SK-N-SH (cell line): Measurements from ENCODE around the gene HTR1D. TPM values are rescaled to one million over a fixed set of nuclear protein-coding genes. Genes with fewer than 3 reads are reported as not detected.

ENCODE experiments used
- CTCF ChIA-PET: fragments of 300-600, 350-600 bp; formaldehyde crosslinking; extraction: SDS; loops from one replicate; lab custom pipeline; 2021; lab: Yijun Ruan, JAX
- POLR2A ChIA-PET: fragments of 350-600 bp; sonication (Branson Sonifier 250); formaldehyde crosslinking; extraction: SDS; loops from one replicate; lab custom pipeline; 2020; ENCODE audit warnings: antibody characterized with exemption, inconsistent platforms; lab: Yijun Ruan, JAX
- DNase-seq: peaks from one replicate; pipeline ENCODE4 v3.0.0; 2012
- H2AFZ ChIP-seq: fragments of 200-600 bp; sonication (generic); 2 replicates; pipeline ENCODE4 v1.8.1; 2016; ENCODE audit warnings: antibody characterized with exemption, mild to moderate bottlenecking, low read depth
- H3F3A ChIP-seq: fragments of 200-600 bp; sonication (generic); replicated peaks from 2 replicates; pipeline ENCODE3; 2016; ENCODE audit warnings: antibody characterized with exemption, mild to moderate bottlenecking; ENCODE audit not compliant: insufficient read depth
- H3K27ac ChIP-seq, 2 experiments: fragments of 200-500 bp in 1 of 2; fragments of 200-600 bp in 1 of 2; sonication (Bioruptor generic) in 1 of 2; sonication (generic), shearing (Covaris generic) in 1 of 2; 2 replicates each; pipeline versions ENCODE4 v1.5.1 to v1.6.1; 2014 to 2016; ENCODE audit warnings: low read depth in 2 of 2, inconsistent platforms in 1 of 2, low read length in 1 of 2, mild to moderate bottlenecking in 1 of 2, mixed read lengths in 1 of 2
- H3K27me3 ChIP-seq: fragments of 200-600 bp; sonication (generic), shearing (Covaris generic); 2 replicates; pipeline ENCODE4 v1.6.1; 2016; ENCODE audit warnings: mixed run types; ENCODE audit not compliant: insufficient read depth
- H3K36me3 ChIP-seq, 2 experiments: fragments of 200-500 bp in 1 of 2; fragments of 200-600 bp in 1 of 2; sonication (Bioruptor generic) in 1 of 2; sonication (generic) in 1 of 2; replicated peaks in 1 of 2; 2 replicates each; pipeline versions ENCODE3 to v1.5.1; 2014 to 2016; ENCODE audit warnings: low read length in 1 of 2, mild to moderate bottlenecking in 1 of 2; ENCODE audit not compliant: insufficient read depth in 2 of 2, control insufficient read depth in 1 of 2
- H3K4me1 ChIP-seq, 2 experiments: fragments of 200-500 bp in 1 of 2; fragments of 200-600 bp in 1 of 2; sonication (Bioruptor generic) in 1 of 2; sonication (generic), shearing (Covaris generic) in 1 of 2; 2 replicates each; pipeline versions ENCODE4 v1.5.1 to v1.6.1; 2014 to 2016; ENCODE audit warnings: low read depth in 1 of 2, low read length in 1 of 2, mixed run types in 1 of 2; ENCODE audit not compliant: insufficient read depth in 2 of 2, control insufficient read depth in 1 of 2
- H3K4me2 ChIP-seq: fragments of 200-600 bp; sonication (generic), shearing (Covaris generic); 2 replicates; pipeline ENCODE4 v1.6.1; 2017; ENCODE audit warnings: mixed run types
- H3K4me3 ChIP-seq, 2 experiments: fragments of 200-500 bp in 1 of 2; fragments of 200-600 bp in 1 of 2; sonication (Bioruptor generic) in 1 of 2; sonication (generic), shearing (Covaris generic) in 1 of 2; 2 replicates each; pipeline versions ENCODE4 v1.5.1 to v1.8.1; 2014 to 2016; ENCODE audit warnings: low read depth in 2 of 2, inconsistent platforms in 1 of 2, low read length in 1 of 2, mild to moderate bottlenecking in 1 of 2, mixed read lengths in 1 of 2, moderate library complexity in 1 of 2
- H3K79me2 ChIP-seq: fragments of 200-600 bp; sonication (generic); 2 replicates; pipeline ENCODE4 v1.8.1; 2017; ENCODE audit warnings: mild to moderate bottlenecking; ENCODE audit not compliant: insufficient read depth
- H3K9ac ChIP-seq: fragments of 200-600 bp; sonication (generic); 2 replicates; pipeline ENCODE4 v1.6.1; 2017; ENCODE audit warnings: mixed run types
- H3K9me2 ChIP-seq: fragments of 200-600 bp; sonication (generic); 2 replicates; pipeline ENCODE4 v1.6.1; 2017; ENCODE audit warnings: mixed run types
- H3K9me3 ChIP-seq: fragments of 200-600 bp; sonication (generic); 2 replicates; pipeline ENCODE4 v1.6.1; 2017; ENCODE audit warnings: mixed run types, mild to moderate bottlenecking, moderate library complexity
- H4K20me1 ChIP-seq: fragments of 200-600 bp; sonication (generic); 2 replicates; pipeline ENCODE4 v1.6.1; 2017; ENCODE audit warnings: mild to moderate bottlenecking, mixed run types; ENCODE audit not compliant: insufficient read depth
- FOSL2 ChIP-seq: IDR thresholded peaks from 2 replicates; pipeline ENCODE4 v1.4.0; 2012; ENCODE audit warnings: low read depth, mild to moderate bottlenecking, moderate library complexity, borderline replicate concordance
- MEF2A ChIP-seq: IDR thresholded peaks from 2 replicates; pipeline ENCODE4 v1.4.0; 2012; ENCODE audit warnings: low read depth, borderline replicate concordance
- PBX3 ChIP-seq: IDR thresholded peaks from 2 replicates; pipeline ENCODE4; 2012
- USF1 ChIP-seq: IDR thresholded peaks from 2 replicates; pipeline ENCODE4 v1.4.0; 2012; ENCODE audit warnings: low read depth, borderline replicate concordance
- WGBS: methylation state at CpG from one replicate; pipeline ENCODE4 v1.1.6; 2017; ENCODE audit warnings: low lambda C conversion rate; 5-methylcytosine and 5-hydroxymethylcytosine counted together
- polyA plus RNA-seq, 3 experiments: library from polyadenylated mRNA; depleted of rRNA; stranded (reverse); fragments of >200 nt; gene quantifications; 2 replicates each; pipeline ENCODE4 v1.2.3, GENCODE V29; 2012
- TF ChIP-seq, protein P1 (sequence below): fragments of 150-350 bp; IDR thresholded peaks from 2 replicates; pipeline ENCODE4 v1.6.1; 2017; ENCODE audit warnings: antibody characterized with exemption, low read length, low read depth, borderline replicate concordance

Gene HTR1D
- polyA plus RNA-seq, 1 of the 3 experiments (the other 2 are of a cell fraction): 0.39 TPM

DNA sequence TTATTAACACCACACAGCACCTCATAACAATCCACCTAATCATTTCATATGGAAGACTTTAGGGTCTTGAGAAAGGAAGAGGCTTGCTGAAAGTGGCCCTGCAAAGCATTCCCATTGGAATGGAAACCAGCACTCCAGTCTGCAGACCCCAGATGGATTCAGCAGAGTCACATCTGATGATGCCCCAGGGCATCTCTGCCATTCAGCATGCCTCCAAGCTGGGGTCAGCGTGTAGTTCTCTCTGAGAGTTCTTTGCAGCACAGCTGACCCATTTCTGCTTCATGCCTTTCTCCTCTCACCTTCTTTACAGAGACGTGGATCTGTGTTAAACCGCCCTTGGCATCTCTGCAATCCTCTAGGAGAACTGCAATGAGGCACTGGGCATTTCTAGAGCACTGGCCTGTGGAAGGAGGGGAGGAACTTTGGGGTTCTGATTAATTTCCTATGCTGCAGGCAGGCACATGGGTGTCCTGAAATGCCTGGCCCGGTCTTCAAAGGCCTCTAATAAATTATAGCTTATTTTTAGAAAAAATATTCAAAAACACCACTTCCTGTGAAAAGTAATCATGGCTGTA, 46.0 kb downstream of the HTR1D start (continued):
- no peak for TF ChIP-seq USF1

- Histone ChIP-seq H3K36me3 (no peaks in the 10 kb centered on the region), H3K9ac (no peak overlapping the region), H3K79me2 (peaks cover 33% of the 10 kb centered on the region), H3K4me2 (no peak overlapping the region), H3K27ac (no peak overlapping the region)
- ChIA-PET POLR2A (interaction anchor here (1.2 kb wide), 1 partner anchor 8 kb away, joined by 3 read pairs; no protein-coding TSS in a partner anchor), CTCF (interaction anchor here (0.9 to 11.6 kb wide), 4 partner anchors 15 to 71 kb away, joined by 3 to 96 read pairs (median 10); no protein-coding TSS in a partner anchor)
- 76% methylated on average over 4 of the region's 5 CpGs for WGBS
- TF ChIP-seq, protein P1, sequence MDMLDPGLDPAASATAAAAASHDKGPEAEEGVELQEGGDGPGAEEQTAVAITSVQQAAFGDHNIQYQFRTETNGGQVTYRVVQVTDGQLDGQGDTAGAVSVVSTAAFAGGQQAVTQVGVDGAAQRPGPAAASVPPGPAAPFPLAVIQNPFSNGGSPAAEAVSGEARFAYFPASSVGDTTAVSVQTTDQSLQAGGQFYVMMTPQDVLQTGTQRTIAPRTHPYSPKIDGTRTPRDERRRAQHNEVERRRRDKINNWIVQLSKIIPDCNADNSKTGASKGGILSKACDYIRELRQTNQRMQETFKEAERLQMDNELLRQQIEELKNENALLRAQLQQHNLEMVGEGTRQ: no peak
- TF ChIP-seq, all 33 proteins: peak for 0
- no peaks in the 10 kb centered on the region for H3K9me3 ChIP-seq
- no peak overlapping the region for H3K4me3 ChIP-seq
- H3K4me1 ChIP-seq: peaks cover 10 to 16% of the 10 kb centered on the region in 2 experiments
- no peaks in the 10 kb centered on the region for H3K9me2 ChIP-seq
- DNase-seq: no peak
- H2AFZ ChIP-seq: no peak overlapping the region
- H3K27me3 ChIP-seq: no peaks in the 10 kb centered on the region
- H4K20me1 ChIP-seq: peaks cover 29% of the 10 kb centered on the region
- peaks cover 16% of the 10 kb centered on the region for H3F3A ChIP-seq
These were observed 47.5 kb downstream of the HTR1D start for GRCh38 chr1:23169727-23170335.

DNA sequence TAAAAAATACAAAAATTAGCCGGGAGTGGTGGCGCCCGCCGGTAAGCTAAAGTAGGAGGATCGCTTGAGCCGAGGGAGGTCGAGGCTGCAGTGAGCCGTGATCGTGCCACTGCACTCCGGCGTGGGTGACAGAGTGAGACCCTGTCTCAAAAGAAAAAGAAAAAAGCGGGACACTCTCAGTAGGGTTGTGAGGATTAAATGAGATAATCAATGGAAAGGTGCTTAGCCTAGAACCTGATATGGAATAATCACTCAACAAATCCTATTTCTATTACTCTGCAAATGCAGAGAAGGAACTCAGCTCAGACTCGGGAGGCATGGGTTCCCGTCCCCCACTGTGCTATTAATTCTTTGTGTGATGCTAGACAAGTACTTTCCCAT, 48.1 kb downstream of the HTR1D start:
- CTCF ChIA-PET: interaction anchor here (0.9 to 11.6 kb wide), 4 partner anchors 15 to 71 kb away, joined by 3 to 96 read pairs (median 10); no protein-coding TSS in a partner anchor
- Histone ChIP-seq H3K79me2 (peaks cover 40% of the 10 kb centered on the region), H3K9me2 (no peaks in the 10 kb centered on the region), H2AFZ (no peak overlapping the region), H3K4me1 (peaks cover 10 to 16% of the 10 kb centered on the region in 2 experiments), H3K36me3 (no peaks in the 10 kb centered on the region), H3K4me2 (no peak overlapping the region), H3K9ac (no peak overlapping the region), H3K27me3 (no peaks in the 10 kb centered on the region), H4K20me1 (peaks cover 35% of the 10 kb centered on the region), H3K9me3 (no peaks in the 10 kb centered on the region), H3K27ac (no peak overlapping the region), H3K4me3 (no peak overlapping the region), H3F3A (peaks cover 12% of the 10 kb centered on the region)
- TF ChIP-seq PBX3 (no peak), MEF2A (no peak), FOSL2 (no peak)
- DNase-seq: no peak
- WGBS: 89% methylated on average over 14 of the region's 14 CpGs
- POLR2A ChIA-PET: interaction anchor here (1.2 kb wide), 1 partner anchor 9 kb away, joined by 3 read pairs; no protein-coding TSS in a partner anchor
